Ishikawa (cell line): ENCODE results near the gene DCXR.

Experiments used
- CREB1 ChIP-seq: IDR thresholded peaks from 2 replicates; pipeline ENCODE4 v1.6.1; 2012; ENCODE audit warnings: low read depth
- EGR1 ChIP-seq: IDR thresholded peaks from 2 replicates; pipeline ENCODE4 v1.6.1; 2012
- EP300 ChIP-seq: IDR thresholded peaks from 2 replicates; pipeline ENCODE4 v1.6.1; 2012; ENCODE audit warnings: borderline replicate concordance
- MAX ChIP-seq: IDR thresholded peaks from 2 replicates; pipeline ENCODE4 v1.6.1; 2012
- NFIC ChIP-seq: IDR thresholded peaks from 2 replicates; pipeline ENCODE4 v1.6.1; 2012
- REST ChIP-seq: IDR thresholded peaks from 2 replicates; pipeline ENCODE4 v1.6.1; 2012; ENCODE audit warnings: low read depth, mild to moderate bottlenecking
- TAF1 ChIP-seq: IDR thresholded peaks from 2 replicates; pipeline ENCODE4 v1.6.1; 2012; ENCODE audit warnings: low read depth, mild to moderate bottlenecking
- USF1 ChIP-seq: IDR thresholded peaks from 2 replicates; pipeline ENCODE4 v1.6.1; 2012

GRCh38 chr17:81986606-81987005 lies 50.9 kb downstream of the DCXR start:
- TF ChIP-seq TAF1 (no peak), MAX (no peak), REST (no peak), CREB1 (no peak), EP300 (no peak), USF1 (no peak), NFIC (no peak), EGR1 (no peak)
